Liver (tissue), 9 donors: ENCODE results near the gene THAP2. TPM values are rescaled to one million over a fixed set of nuclear protein-coding genes. Genes with fewer than 3 reads are reported as not detected.

ENCODE experiments used
- DNase-seq: peaks from one replicate; pipeline ENCODE4 v3.0.0-alpha.2; 2017; ENCODE audit warnings: low spot score
- H3K27ac ChIP-seq, 2 donors: one replicate each; pipeline ENCODE4 v1.7.0; 2013; ENCODE audit warnings: inconsistent platforms in 2 of 2, low read length in 2 of 2, control low read depth in 1 of 2, low read depth in 1 of 2, mild to moderate bottlenecking in 1 of 2
- H3K27me3 ChIP-seq, 4 donors: one replicate each; pipeline versions ENCODE4 v1.6.1 to v1.7.0; 2013; ENCODE audit warnings: low read length in 3 of 4, inconsistent platforms in 1 of 4, mild to moderate bottlenecking in 1 of 4, moderate library complexity in 1 of 4; ENCODE audit not compliant: control insufficient read depth in 4 of 4, insufficient read depth in 4 of 4
- H3K36me3 ChIP-seq, 4 donors: one replicate each; pipeline versions ENCODE4 v1.6.1 to v1.7.0; 2013; ENCODE audit warnings: low read length in 3 of 4, mild to moderate bottlenecking in 3 of 4, low read depth in 1 of 4, moderate library complexity in 1 of 4; ENCODE audit not compliant: control insufficient read depth in 4 of 4, insufficient read depth in 3 of 4
- H3K4me1 ChIP-seq, 4 donors: one replicate each; pipeline versions ENCODE4 v1.6.1 to v1.7.0; 2013; ENCODE audit warnings: low read length in 3 of 4, mild to moderate bottlenecking in 3 of 4, moderate library complexity in 1 of 4; ENCODE audit not compliant: control insufficient read depth in 4 of 4, insufficient read depth in 4 of 4
- H3K4me3 ChIP-seq, 3 donors: one replicate each; pipeline versions ENCODE4 v1.6.1 to v1.7.0; 2013; ENCODE audit warnings: low read length in 3 of 3, control low read depth in 1 of 3, low read depth in 1 of 3, mild to moderate bottlenecking in 1 of 3
- H3K9ac ChIP-seq, 2 donors: one replicate each; pipeline ENCODE4 v1.7.0; 2013; ENCODE audit warnings: low read length in 2 of 2, mild to moderate bottlenecking in 2 of 2, moderate library complexity in 2 of 2, control low read depth in 1 of 2, low read depth in 1 of 2
- H3K9me3 ChIP-seq, 4 donors: one replicate each; pipeline versions ENCODE4 v1.6.1 to v1.7.0; 2013; ENCODE audit warnings: low read length in 3 of 4; ENCODE audit not compliant: control insufficient read depth in 4 of 4
- ATF3 ChIP-seq: IDR thresholded peaks from 2 replicates; pipeline ENCODE4 v1.6.1; 2016; ENCODE audit warnings: antibody characterized with exemption
- EGR1 ChIP-seq, 2 donors: IDR thresholded peaks; 2 replicates each; pipeline ENCODE4 v1.6.1; 2016 to 2018; ENCODE audit warnings: antibody characterized with exemption in 2 of 2, low read depth in 2 of 2
- FOXA1 ChIP-seq: IDR thresholded peaks from 2 replicates; pipeline ENCODE4 v1.6.1; 2016; ENCODE audit warnings: antibody characterized with exemption
- FOXA2 ChIP-seq: IDR thresholded peaks from 2 replicates; pipeline ENCODE4 v1.6.1; 2016; ENCODE audit warnings: antibody characterized with exemption
- GABPA ChIP-seq, 2 donors: IDR thresholded peaks in 1 of 2; conservative IDR thresholded peaks in 1 of 2; 2 replicates each; pipeline ENCODE4 v1.6.1; 2016; ENCODE audit warnings: antibody characterized with exemption in 2 of 2, mild to moderate bottlenecking in 1 of 2, moderate library complexity in 1 of 2
- HNF4A ChIP-seq, 2 donors: conservative IDR thresholded peaks; 2 replicates each; pipeline ENCODE4 v1.6.1; 2016; ENCODE audit warnings: antibody characterized with exemption in 2 of 2, mild to moderate bottlenecking in 2 of 2
- HNF4G ChIP-seq: IDR thresholded peaks from 2 replicates; pipeline ENCODE4 v1.6.1; 2016; ENCODE audit warnings: antibody characterized with exemption
- JUND ChIP-seq, 2 donors: IDR thresholded peaks; 2 replicates each; pipeline ENCODE4 v1.6.1; 2016; ENCODE audit warnings: antibody characterized with exemption in 2 of 2
- NR2F2 ChIP-seq: IDR thresholded peaks from 2 replicates; pipeline ENCODE4 v1.6.1; 2016; ENCODE audit warnings: antibody characterized with exemption
- RAD21 ChIP-seq, 2 donors: IDR thresholded peaks; 2 replicates each; pipeline ENCODE4 v1.6.1; 2016; ENCODE audit warnings: antibody characterized with exemption in 2 of 2, mild to moderate bottlenecking in 2 of 2
- SP1 ChIP-seq: IDR thresholded peaks from 2 replicates; pipeline ENCODE4 v1.6.1; 2018; ENCODE audit warnings: antibody characterized with exemption, mild to moderate bottlenecking
- TAF1 ChIP-seq: conservative IDR thresholded peaks from 2 replicates; pipeline ENCODE4 v1.6.1; 2016; ENCODE audit warnings: antibody characterized with exemption, mild to moderate bottlenecking
- YY1 ChIP-seq: IDR thresholded peaks from 2 replicates; pipeline ENCODE4 v1.6.1; 2016; ENCODE audit warnings: antibody characterized with exemption, mild to moderate bottlenecking
- ZBTB33 ChIP-seq: IDR thresholded peaks from 2 replicates; pipeline ENCODE4 v1.6.1; 2016; ENCODE audit warnings: antibody characterized with exemption
- WGBS: extraction: QIAGEN DNeasy Blood & Tissue Kit; methylation state at CpG from one replicate; pipeline ENCODE4 v1.1.7; 2013; 5-methylcytosine and 5-hydroxymethylcytosine counted together
- polyA plus RNA-seq, 2 donors: library from polyadenylated mRNA; stranded (reverse) in 1 of 2; unstranded in 1 of 2; fragments of 200-250 nt in 1 of 2; fragments of >200 nt in 1 of 2; fragmentation: Nextera tagmentation in 1 of 2; extraction: Ambion mirVana in 1 of 2; gene quantifications; one replicate each; pipeline versions ENCODE4 v1.2.1 to v1.2.3, GENCODE V29; 2013 to 2015
- total RNA-seq, 2 donors: library from RNA; depleted of rRNA; stranded (reverse); fragments of >200 nt; gene quantifications; one replicate each; pipeline ENCODE4 v1.2.3, GENCODE V29; 2014
- TF ChIP-seq, protein P1 (sequence below): IDR thresholded peaks from 2 replicates; pipeline ENCODE4 v1.6.1; 2016; ENCODE audit warnings: antibody characterized with exemption
- TF ChIP-seq, protein P2 (sequence below): fragments of 150-350 bp; IDR thresholded peaks from 2 replicates; pipeline ENCODE4 v1.5.1; 2017; ENCODE audit warnings: improper control_type of control experiment, low read depth, low read length; ENCODE audit not compliant: missing input control
- donor health status: healthy.
- donor health status: healthy.
- donor health status: healthy.
- donor health status: healthy.
- donor health status: healthy.

The THAP2 gene
- total and polyA plus RNA-seq, 4 donors = 0.82 to 2.5 (median 1.5) TPM

- Histone ChIP-seq H3K27ac (peak overlapping the region; percentile 97 to 99), H3K36me3 (peaks cover 1 to 15% (median 9%) of the 10 kb centered on the region in 4 donors), H3K27me3 (no peaks in the 10 kb centered on the region), H3K4me1 (peaks cover 6 to 23% (median 13%) of the 10 kb centered on the region in 4 donors), H3K9ac (peak overlapping the region; percentile 82 to 84), H3K9me3 (no peaks in the 10 kb centered on the region), H3K4me3 (peak overlapping the region; percentile 79 to 93 (median 87))
- WGBS = under 1% methylated on average over 53 of the region's 53 CpGs
- peak; percentile 71 for DNase-seq
- no peak for TF ChIP-seq RAD21 (IDR thresholded peaks at IDR 0.05)
- no peak for TF ChIP-seq FOXA2
- TF ChIP-seq EGR1 (IDR thresholded peaks at IDR 0.05; ENCODE audit: low read depth in 2 of 2) = no peak
- TF ChIP-seq, protein P1, sequence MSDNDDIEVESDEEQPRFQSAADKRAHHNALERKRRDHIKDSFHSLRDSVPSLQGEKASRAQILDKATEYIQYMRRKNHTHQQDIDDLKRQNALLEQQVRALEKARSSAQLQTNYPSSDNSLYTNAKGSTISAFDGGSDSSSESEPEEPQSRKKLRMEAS = no peak
- no peak for TF ChIP-seq ATF3
- TF ChIP-seq, protein P2, sequence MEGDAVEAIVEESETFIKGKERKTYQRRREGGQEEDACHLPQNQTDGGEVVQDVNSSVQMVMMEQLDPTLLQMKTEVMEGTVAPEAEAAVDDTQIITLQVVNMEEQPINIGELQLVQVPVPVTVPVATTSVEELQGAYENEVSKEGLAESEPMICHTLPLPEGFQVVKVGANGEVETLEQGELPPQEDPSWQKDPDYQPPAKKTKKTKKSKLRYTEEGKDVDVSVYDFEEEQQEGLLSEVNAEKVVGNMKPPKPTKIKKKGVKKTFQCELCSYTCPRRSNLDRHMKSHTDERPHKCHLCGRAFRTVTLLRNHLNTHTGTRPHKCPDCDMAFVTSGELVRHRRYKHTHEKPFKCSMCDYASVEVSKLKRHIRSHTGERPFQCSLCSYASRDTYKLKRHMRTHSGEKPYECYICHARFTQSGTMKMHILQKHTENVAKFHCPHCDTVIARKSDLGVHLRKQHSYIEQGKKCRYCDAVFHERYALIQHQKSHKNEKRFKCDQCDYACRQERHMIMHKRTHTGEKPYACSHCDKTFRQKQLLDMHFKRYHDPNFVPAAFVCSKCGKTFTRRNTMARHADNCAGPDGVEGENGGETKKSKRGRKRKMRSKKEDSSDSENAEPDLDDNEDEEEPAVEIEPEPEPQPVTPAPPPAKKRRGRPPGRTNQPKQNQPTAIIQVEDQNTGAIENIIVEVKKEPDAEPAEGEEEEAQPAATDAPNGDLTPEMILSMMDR = no peak
- no peak for TF ChIP-seq SP1
- no peak for TF ChIP-seq JUND (IDR thresholded peaks at IDR 0.05)
- TF ChIP-seq HNF4A (conservative IDR thresholded peaks at IDR 0.05) = no peak
- no peak for TF ChIP-seq FOXA1
- TF ChIP-seq NR2F2 = no peak
- TF ChIP-seq ZBTB33 = no peak
- TF ChIP-seq HNF4G = no peak
- TF ChIP-seq TAF1 = no peak
These were observed 1.1 kb upstream of the THAP2 start for GRCh38 chr12:71662849-71663560.

DNA sequence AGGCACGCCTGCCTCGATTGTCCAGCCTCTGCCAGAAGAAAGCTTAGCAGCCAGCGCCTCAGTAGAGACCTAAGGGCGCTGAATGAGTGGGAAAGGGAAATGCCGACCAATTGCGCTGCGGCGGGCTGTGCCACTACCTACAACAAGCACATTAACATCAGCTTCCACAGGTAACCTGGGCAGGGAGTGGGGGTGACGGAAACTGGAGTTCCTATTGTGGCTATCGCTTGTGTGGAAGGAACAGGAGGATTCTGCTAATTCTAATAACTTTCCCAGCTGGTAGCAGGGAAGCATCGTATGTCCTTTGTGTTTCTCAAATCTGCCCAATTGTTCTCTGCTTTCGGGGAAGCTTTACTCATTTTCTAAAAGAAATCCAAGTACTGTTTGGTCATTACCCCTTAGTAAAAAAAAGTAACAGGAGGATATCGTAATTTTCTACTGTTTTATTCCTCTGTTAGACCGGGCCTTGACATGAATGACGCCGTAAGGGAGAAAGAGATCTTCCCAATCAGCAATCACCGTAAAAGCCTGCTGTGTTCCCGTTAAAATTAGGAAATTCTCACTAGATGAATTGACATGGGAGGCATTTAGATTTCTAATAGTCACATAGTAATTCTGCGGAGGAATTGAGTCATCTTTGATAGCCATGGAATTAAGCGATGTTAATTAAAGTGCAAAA is 449 bp downstream of the THAP2 start:
- Histone ChIP-seq H3K27ac (peak overlapping the region; percentile 97 to 99), H3K27me3 (no peaks in the 10 kb centered on the region), H3K4me3 (peak overlapping the region; percentile 79 to 97 (median 93)), H3K36me3 (peaks cover 0 to 5% (median 2%) of the 10 kb centered on the region in 4 donors), H3K4me1 (peaks cover 6 to 23% (median 13%) of the 10 kb centered on the region in 4 donors), H3K9me3 (no peaks in the 10 kb centered on the region), H3K9ac (peak overlapping the region; percentile 80 to 96)
- no peak for DNase-seq
- WGBS = 1% methylated on average over 20 of the region's 20 CpGs
- TF ChIP-seq YY1 (peak; percentile 97), GABPA (IDR thresholded peaks at IDR 0.05 in 1 of 2, conservative IDR thresholded peaks at IDR 0.05 in 1 of 2) (no peak), RAD21 (IDR thresholded peaks at IDR 0.05) (no peak)
